ENCODE measurements around the gene PPL.

PPL gene

GRCh38 chr16:4884972-4885874 lies 51.7 kb downstream of the PPL start:
- DNase-seq: no peak

- no peak for DNase-seq
Measured at GRCh38 chr16:4884209-4884608, 52.7 kb downstream of the PPL start.

- no peak for DNase-seq
Measured at GRCh38 chr16:4883501-4883900, 53.4 kb downstream of the PPL start.

GRCh38 chr16:4882633-4883285 lies 54.2 kb downstream of the PPL start:
- no peak for DNase-seq

GRCh38 chr16:4882000-4882632 lies 54.8 kb downstream of the PPL start:
- no peak for DNase-seq

- no peak for DNase-seq
Measured at GRCh38 chr16:4880006-4880580, 56.9 kb downstream of the PPL start.

GRCh38 chr16:4879049-4879448 lies 57.9 kb downstream of the PPL start:
- no peak for DNase-seq

- no peak for DNase-seq
Measured at GRCh38 chr16:4877380-4877685, 59.6 kb downstream of the PPL start.

GRCh38 chr16:4876646-4877379 lies 60.1 kb downstream of the PPL start:
- no peak for DNase-seq

GRCh38 chr16:4874666-4875065 lies 62.3 kb downstream of the PPL start:
- DNase-seq: no peak

GRCh38 chr16:4873091-4873490 lies 63.9 kb downstream of the PPL start:
- no peak for DNase-seq

- DNase-seq: no peak
Measured at GRCh38 chr16:4871071-4871470, 65.9 kb downstream of the PPL start.

GRCh38 chr16:4870138-4870671 lies 66.7 kb downstream of the PPL start:
- no peak for DNase-seq

- no peak for DNase-seq
Measured at GRCh38 chr16:4869147-4869805, 67.7 kb downstream of the PPL start.

- DNase-seq: no peak
Measured at GRCh38 chr16:4868535-4868934, 68.4 kb downstream of the PPL start.

- no peak for DNase-seq
Measured at GRCh38 chr16:4868026-4868425, 68.9 kb downstream of the PPL start.

- DNase-seq: no peak
Measured at GRCh38 chr16:4866586-4866985, 70.4 kb downstream of the PPL start.

GRCh38 chr16:4865231-4865860 lies 71.6 kb downstream of the PPL start:
- DNase-seq: no peak

GRCh38 chr16:4864728-4865127 lies 72.2 kb downstream of the PPL start:
- DNase-seq: no peak

GRCh38 chr16:4862639-4863038 lies 74.3 kb downstream of the PPL start:
- no peak for DNase-seq

- DNase-seq: no peak
Measured at GRCh38 chr16:4860727-4861342, 76.1 kb downstream of the PPL start.
